CD4-positive, alpha-beta T cell treated with Interleukin-6 for 4 hours (primary cell): ENCODE measurements around the gene CAPN7.

ENCODE experiments used
- DNase-seq: peaks from one replicate; pipeline ENCODE4 v3.0.0-alpha.2; 2020; ENCODE audit warnings: mixed read lengths

The CAPN7 gene

DNA sequence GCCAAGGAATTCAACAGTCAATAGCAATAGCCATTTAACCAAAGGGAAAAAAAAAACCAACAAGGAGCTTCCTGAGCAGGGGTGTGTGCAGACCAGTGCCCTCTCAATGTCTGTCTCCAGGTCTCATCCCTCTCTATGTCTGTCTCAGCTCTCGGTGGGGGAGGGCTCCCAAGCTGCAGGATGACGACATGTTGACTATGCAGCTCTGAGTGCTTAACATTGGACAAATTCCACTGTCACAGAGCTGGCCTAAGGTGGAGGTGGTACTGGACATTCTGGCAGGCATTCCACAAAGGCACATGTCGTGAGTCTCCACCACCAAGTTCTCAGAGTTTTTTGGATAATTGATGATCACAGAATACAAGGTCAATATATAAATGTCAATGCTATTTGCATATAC, 2.0 kb upstream of the CAPN7 start:
- no peak for DNase-seq

DNA sequence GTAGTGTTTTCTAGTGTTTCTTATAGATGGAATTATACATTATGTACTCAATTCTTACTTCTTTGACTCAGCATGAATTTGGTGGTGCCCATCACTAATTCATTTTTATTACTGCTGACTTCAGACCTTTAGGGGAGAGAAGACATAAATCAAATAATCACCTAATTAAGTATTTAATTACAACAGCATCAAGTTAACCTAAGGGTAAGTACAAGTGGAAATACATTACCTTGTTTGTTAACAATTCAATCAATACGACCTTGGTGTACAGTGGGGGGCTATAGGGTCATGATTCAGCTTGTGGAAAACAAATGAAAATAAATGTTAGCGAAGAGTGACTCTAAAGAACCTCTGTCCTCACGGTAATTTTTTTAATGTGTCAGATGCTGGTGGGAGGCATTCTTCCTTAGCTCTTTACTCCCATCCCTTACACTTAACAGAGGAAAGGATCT, 538 bp upstream of the CAPN7 start:
- DNase-seq = no peak

DNA sequence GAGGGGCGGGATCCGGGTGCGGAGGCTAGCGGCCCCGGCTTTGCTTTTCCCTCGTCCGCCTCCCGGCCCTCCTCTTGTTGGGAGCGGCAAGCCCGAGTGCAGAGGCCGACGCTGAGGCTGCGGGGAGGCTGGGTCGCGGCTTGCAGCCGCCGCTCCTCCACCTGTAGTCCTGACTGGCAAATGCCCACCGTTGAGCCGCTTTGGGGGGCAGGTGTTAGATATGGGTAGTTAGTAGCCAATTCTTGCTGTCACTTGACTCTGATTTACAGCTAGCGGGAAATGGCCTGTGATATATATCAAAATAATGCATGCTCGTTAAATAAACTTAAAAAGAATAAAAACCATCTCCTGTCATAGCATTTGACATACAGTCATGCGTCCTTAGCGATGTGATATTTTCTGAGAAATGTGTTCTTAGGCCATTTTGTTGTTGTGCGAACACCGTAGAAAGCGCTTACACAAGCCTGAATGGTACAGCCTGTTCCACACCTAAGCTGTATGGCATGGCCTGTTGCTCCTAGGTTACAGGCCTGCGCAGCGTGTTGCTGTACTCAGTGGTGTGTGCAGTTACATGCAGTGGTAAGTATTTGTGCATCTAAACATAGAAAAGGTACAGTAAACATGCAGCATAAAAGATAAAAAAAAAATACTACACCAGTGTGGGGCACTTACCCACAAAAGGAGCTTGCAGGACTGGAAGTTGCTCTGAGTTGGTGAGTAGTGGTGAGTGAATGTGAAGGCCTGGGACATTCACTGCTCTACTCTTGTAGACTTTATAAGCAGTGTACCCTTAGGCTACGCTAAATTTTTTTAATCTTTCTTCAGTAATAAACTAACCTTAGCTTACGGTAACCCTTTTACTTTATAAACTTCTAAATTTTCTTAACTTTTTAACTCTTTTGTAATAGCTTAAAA, 873 bp downstream of the CAPN7 start:
- peak; percentile 20 for DNase-seq

DNA sequence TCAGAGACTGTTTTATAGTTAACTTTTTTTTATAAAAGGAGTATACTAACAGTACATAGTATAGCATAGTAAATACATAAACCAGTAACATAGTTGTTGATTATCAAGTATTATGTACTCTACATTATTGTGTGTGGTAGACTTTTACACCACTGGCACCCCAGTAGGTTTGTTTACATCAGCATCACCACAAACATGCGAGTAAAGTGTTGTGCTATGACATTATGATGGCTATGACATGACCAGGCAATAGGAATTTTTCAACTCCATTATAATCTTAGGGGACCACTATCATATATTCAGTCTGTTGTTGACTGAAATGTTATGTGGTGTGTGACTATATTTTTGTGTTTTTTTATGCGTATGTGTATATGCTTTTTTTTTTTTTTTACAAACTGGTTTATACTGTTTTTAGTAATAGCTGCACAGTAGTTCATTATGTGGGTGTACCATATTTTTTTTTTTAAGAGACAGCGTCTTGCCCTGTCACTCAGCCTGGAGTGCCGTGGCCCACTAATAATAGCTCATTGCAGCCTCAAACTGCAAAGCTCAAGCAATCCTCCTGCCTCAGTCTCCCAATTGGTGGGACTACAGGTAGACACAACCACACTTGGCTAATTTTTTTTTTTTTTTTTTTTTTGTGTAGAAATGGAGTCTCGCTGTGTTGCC, 1.9 kb downstream of the CAPN7 start:
- no peak for DNase-seq

DNA sequence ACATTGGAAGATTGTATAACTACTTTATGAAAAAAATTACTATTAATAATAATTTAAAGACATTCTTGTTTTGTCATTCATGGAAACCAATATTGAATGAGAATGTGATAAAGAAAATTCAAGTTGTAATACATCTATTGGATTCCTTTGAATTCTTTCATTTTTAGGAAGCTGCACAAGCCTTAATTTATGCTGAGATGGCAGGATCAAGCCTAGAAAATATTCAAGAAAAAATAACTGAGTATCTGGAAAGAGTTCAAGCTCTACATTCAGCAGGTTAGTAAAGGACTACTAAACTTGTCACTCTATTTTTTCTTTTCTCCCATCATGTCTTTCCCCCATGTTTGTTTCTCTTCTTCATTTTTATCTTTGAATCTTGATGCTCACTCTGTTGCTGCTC, 5.9 kb downstream of the CAPN7 start:
- no peak for DNase-seq

DNA sequence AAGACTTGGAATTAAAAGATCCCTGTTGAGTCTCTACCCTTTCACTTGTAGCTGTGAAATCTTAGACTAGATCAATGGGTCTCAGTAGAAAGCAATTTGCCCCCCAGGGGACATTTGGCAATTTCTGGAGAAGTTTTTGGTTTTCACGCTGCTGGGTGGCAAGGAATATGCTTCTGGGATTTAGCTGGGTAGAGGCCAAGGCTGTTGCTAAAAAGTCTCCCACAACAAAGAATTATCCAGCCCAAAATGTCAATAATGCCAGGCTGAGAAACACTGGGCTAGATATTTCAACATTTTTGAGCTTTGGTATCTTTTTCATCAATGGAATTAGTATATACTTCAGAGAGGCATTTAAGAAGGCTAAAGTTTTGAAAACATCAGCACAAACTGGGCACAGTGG, 8.7 kb downstream of the CAPN7 start:
- DNase-seq = no peak

DNA sequence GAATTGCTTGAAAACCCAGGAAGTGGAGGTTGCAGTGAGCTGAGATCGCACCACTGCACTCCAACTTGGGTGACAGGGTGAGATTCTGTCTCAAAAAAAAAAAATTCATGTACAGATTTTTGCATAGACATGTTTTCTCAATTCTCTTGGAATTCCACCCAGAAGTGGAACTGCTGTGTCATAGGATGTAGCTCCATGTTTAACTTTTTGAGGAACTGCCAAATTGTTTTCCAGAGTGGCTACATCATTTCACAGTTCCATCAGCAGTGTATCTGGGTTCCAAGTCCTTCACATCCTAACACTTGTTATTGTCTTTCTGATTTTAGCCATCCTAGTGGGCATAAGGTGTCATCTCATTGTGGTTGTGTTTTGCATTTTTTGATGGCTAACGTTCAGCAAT, 9.9 kb downstream of the CAPN7 start:
- no peak for DNase-seq

DNA sequence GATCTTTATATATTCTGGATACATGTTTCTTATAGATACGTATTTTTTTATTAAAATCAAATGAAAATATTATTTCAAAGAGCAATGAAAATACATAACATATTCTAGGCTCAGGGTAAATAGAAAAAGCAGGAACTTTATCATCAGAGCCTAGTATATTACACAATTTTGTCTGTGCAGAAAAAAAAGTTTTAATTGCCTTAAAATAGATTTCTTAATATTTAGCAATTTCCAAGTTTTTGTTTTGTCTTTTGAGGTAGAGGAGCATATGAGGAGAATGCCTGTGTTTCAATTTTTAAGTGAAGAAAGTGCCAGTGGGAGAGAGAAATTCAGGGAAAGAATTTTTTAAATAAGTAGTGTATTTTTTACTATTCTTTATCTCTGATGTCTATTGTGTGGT, 10.5 kb downstream of the CAPN7 start:
- DNase-seq = no peak

DNA sequence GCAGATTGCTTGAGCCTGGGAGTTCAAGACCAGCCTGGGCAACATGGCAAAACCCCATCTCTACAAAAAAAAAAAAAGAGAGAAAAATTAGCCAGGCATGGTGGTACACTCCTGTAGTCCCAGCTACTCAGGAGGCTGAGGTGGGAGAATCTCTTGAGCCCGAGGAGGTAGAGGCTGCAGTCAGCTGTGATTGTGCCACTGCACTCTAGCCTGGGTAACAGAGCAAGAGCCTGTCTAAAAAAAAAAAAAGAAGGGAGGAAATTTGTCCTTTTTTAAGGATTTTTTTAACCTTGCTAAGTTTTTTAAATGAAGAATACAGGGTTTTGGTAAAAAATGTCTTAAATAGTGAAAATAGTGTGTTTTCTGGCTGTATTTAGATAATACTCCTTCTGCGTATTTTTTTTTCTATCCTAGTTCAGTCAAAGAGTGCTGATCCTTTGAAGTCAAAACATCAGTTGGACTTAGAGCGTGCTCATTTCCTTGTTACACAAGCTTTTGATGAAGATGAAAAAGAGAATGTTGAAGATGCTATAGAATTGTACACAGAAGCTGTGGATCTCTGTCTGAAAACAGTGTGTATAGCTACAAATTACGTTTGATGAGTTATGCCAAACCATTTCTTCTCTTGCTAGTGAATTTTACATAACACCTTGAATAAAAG, 11.1 kb downstream of the CAPN7 start:
- no peak for DNase-seq

DNA sequence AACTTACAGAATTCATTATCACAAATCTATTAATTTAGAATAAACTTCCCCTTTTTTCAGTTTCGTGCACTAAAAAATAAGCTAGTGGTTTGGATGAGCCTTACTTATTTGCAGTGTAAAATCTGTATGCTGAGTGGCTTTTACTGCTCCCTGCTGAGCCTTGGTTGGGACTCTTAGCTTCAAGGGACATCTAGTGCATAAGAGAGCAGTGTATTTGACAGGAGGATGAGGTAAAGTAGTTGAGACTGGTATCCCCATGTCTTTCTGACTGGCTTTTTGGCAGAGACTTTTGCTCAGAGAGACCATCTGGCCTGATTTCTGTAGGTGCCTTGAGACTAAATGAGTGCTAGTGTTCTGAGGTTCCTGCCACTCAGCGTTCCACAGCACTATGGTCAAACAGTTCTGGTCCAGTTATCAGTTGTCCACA, 11.8 kb downstream of the CAPN7 start:
- no peak for DNase-seq

DNA sequence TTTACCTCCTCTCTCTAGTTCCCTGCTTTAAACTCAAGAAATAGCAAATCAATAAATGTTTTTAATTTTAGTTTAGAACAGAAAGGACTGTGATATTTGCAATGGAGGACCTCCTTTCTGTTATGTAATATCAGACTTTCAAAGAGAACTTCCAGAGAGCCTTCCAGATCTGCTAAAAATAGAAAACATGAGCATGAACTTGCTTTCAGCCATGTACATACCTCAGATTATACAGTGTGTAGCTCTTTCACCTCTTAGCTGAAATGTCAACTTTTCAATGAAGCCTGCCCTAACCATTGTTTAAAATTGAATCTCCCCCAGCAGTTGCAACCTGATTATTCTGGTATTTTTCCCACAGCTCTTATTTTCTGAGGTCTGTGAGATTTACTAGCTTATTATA, 12.6 kb downstream of the CAPN7 start:
- no peak for DNase-seq

DNA sequence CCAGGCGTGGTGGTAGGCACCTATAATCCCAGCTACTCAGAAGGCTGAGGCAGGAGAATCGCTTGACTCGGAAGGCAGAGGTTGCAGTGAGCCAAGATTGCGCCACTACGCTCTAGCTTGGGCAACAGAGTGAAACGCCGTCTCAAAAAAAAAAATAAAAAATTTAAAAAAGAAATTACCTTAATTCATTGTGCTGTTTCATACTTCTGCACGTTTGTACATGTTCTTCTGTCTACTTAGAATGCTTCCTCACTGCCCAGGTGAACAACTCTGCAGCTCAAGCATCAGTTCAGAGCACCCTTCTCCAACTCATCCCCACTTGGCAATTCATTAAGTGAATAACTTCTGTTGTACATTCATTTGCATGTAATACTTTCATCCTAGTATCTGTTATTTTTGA, 14.0 kb downstream of the CAPN7 start:
- no peak for DNase-seq

DNA sequence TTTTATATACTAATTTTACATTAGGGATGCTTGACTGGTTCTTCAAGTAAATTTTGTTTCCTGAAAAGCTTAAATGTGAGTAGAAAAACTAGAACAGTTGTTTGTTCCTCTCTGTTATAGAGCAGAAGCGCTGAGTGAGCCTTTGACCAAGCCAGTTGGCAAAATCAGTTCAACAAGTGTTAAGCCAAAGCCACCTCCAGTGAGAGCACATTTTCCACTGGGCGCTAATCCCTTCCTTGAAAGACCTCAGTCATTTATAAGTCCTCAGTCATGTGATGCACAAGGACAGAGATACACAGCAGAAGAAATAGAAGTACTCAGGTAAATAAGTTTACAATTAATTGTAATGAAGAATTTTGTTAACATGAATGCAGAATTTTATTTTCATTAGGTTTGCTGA, 14.6 kb downstream of the CAPN7 start:
- no peak for DNase-seq

DNA sequence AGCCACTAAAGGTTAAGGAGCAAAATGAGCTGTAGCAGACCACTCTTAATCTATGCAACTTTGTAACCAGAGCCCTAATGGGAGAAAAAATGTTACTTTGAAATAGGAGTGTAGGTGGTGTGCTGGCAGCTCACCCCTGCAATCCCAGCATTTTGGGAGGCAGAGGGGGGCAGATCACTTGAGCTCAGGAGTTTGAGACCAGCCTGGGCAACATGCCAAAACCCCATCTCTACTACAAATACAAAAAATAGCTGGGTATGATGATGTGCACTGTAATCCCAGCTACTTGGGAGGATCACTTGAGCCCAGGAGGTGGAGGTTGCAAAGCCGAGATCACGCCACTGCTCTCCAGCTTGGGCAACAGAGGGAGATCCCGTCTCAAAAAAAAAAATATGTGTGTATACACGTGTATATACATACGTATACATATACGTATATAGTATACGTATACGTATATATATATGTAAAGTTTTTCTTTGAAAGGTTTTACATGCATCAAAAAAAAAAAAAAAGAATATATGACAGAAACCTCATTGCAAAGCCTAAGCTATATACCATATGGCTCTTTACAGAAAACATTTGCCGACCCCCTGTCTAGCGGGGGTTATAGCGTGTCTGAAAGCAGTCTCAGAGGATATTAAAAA, 15.7 kb downstream of the CAPN7 start:
- no peak for DNase-seq

DNA sequence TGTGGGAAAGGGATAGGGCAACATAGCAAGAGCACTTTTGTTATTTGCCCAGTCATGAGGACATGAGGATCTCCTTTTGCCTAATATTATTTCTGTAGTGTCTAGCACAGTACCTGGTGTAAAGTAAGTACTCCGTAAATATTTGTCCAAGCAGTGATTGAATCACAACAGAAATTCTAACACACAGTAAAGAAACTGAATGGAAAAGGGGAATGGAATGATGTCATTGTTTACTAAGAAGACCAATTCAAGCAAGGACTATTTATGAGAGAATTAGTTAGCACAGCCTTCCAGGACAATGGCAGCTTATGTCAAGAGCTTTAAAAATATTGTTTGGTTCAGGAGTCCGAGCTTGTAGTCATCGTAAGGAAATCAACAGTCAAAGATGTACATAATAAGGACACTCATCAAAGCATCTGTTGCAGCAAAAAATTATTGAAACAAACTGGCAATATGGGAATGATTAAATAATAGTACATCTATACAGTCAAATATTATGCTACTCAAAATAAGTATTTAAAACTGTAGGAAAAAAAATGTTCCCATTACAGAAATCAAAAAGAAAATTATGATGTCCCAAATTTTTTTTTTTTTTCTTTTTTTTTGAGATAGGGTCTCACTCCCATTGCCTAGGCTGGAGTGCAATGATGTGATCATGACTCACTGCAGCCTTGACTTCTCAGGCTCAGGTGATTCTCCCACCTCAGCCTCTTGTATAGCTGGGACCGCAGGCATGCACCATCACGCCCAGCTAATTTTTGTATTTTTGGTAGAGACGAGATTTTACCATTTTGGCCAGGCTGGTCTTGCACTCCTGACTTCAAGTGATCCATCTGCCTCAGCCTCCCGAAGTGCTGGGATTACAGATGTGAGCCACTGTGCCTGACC, 17.9 kb downstream of the CAPN7 start:
- DNase-seq = no peak

DNA sequence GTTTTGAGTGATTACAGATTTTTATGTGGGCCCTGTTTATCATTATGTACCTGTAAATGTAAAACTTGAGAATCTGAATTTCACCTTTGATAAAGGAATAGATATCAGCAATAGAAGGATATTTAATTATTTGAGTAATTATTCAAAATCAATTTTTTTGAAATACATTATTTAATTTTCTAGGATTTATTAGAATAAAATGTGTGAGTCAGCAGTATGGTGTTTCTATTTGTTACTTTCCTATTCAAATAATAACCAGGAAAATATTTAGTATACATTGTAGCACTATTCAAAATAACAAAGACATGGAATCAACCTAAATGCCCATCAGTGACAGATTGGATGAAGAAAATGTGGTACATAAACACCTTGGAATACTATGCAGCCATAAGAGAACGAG, 22.1 kb downstream of the CAPN7 start:
- DNase-seq = no peak

DNA sequence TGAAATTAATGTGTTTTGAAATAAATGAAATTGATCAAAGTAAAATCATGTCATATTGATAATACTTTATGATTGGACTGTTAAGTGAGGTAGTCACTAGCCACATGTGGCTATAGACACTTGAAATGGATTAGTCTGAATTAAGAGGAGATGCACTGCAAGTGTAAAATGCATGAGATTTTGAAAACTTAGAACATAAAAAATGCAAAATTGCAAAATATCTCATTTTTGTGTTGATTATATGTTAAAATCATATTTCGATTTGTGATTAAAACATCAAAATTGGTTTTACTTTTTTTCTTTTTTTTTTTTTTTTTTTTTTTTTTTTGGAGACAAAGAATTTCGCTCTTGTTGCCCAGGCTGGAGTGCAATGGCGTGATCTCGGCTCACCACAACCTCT, 23.2 kb downstream of the CAPN7 start:
- no peak for DNase-seq

DNA sequence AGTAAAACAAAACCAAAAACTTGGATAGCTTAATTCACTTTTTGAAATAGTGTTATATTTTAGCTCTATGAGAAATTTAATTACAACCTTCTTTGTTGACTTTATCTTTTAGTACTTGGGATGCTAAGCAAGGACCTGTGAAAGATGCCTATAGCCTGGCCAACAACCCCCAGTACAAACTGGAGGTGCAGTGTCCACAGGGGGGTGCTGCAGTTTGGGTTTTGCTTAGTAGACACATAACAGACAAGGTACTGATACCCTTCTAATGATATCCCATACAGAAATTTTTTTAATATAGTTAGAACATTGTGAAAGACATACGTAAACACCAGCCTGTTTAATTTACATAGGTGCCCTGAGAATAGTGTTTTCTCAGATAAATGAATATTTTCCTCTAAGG, 35.3 kb downstream of the CAPN7 start:
- peak; percentile 61 for DNase-seq

DNA sequence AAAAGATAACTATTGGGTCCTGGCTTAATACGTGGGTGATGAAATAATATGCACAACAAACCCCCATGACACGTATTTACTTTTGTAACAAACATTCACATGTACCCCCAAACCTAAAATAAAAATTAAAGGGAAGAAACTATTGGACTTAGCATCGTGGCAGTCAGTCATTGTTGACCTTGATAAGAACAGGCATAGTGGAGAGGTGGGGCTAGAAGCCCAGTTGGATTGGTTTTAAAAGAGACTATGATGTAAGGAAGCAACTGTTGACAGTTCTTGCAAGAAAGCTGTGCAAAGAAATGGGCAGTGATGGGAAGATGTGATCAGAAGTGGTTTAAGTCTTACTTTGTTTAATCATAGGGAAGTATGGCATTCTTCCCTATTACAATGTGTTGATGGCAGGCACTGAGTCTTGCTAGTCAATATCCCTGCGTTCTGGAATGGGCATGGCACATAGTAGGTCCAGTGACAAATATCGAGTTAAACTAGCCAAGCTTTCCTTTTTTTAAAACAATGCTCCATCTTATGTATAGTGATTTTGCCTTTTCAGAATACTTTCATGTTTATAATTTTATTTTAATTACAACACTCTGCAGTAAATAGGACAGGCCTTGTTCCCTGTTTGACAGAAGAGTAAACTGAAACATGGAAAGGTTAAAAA, 37.9 kb downstream of the CAPN7 start:
- DNase-seq = no peak

DNA sequence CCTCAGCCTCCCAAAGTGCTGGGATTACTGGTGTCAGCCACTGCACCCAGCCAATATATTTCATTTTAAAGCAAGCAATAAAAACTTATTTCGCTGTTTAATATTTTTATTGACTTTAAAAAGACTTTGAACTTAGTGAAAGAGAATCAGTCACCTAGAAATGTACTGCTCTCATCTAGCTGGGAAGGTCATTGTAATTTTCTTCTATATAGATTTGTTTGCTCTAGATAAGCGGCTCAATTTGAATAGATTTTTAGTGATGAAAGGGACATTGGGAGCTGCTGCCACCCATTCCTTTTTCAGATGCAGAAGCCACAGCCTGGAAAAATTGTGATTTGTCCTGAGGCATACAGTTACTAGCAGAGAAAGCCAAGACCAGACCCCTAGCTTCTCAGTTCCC, 40.1 kb downstream of the CAPN7 start:
- DNase-seq = no peak

DNA sequence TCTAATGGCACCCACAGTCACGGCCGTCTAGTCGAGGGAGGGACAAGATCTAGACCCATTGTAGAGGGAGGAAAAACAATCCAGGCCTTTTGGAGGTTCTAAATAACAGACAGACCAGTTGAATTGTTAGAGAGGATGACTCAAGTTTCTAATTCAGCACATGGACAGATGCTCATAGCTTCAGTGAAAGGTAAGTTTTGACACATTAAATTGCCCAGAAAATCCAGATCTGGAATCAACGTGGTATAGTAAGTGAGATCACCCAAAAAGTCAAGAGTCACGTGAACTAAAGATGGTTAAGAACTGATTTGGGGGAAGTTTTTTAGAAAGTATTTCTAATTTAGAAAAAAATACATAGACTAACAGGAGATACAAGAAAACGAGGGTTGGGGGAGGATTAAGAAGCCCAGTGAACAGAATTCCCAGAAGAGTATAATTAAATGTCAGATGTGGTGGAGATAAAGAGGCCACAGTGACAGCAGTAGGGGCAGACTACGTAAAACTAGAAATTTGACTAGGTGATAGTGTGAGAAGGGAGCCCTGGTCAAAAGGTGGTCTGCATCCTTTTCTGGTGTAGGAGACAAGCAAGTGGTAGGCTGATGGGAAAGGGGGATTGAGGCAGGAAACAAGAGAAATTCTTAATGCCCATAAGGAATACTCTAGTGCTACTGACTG, 47.1 kb downstream of the CAPN7 start:
- DNase-seq = no peak
